Activated effector memory CD4-positive, alpha-beta T cell treated with Interleukin-2 at 50 U/mL for 16 hours (primary cell): Measurements from ENCODE around the gene CALML3.

Source experiments
- DNase-seq: peaks from one replicate; pipeline ENCODE4 v3.0.0-alpha.2; 2020

Gene CALML3

DNA sequence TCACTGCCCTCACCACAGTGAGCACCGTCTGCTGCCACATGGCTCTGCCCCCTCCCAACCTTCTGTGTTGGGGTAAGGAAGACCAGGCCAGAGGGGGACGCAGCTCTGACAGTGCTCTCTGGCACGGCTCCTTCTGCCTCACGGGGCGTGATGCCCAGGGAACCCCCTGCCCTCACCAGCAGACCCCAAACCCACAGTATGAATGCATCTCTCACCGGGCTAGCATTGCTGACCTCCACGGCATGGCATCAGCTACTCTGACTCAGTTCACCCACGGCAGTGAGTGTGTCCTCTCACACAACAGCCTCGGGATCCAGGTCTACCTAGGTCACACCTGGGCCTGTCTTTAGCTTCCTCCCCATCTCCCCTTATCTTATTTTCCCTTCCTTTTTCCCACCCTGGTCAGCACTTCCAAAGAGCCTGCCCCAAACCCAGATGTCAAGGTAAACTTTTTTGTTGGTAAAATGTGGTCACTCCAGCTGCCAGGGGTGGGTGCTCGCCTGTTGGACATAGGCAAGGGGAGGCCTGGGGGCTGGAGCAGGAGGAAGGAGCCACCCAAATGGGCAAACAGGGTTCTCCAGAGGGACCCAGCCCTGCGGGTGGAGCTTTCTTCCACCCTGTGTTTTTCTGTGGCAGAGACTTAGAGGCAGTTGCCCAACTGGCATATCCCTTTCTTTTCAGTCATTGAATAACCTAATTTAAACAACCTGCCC, 4.4 kb downstream of the CALML3 start:
- DNase-seq = no peak

DNA sequence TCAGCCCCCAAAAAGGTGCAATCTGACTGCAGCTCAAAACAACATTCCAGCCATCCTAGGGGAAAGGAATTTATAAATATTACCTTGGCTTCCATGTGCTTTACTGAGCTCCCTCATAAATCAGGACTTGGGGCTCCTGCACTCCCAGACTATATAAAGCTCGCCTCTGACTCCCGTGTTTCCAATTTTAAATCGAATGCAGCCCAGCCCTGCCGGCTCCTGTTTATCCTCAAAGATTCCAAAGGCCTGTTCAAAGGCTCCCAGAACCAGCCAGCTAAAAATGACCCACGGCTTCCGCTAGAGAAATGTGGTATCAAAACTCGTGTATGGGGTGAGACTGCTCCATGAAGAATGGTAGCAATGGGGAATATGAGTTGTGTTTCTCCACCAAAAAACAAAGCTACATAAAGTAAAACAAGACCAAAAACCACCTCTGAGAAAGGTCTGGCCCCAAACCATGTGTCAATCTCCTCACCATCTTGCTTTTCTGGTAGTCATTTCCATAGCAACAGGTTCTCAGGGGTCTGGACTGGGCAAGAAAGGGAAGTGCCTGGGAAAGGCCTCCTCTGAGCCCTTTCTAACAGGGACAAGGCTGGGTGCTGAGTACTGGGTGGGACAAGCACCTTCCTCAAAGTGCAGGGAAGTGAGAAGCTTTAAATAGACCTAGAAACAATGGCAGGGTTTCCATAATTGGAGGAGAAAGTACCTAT, 5.1 kb downstream of the CALML3 start:
- no peak for DNase-seq

DNA sequence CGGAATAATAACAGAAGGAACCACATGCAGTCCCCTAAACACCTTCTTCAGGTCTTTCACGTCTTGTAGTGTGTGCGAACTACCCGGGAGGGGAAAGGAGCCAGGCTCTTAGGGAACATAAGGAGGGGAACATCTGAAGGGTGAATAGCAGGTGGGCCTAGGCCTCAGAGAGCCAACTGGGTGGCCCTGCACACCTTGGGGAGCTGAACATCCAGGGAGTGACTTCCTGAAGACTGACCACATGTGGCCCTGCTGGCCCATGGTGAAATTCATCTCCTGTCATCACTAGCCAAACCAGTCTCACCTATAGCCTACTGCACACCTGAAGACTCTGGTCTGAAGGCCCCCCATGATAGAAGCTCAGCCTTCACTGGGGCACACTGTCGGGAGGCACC, 5.6 kb downstream of the CALML3 start:
- no peak for DNase-seq

DNA sequence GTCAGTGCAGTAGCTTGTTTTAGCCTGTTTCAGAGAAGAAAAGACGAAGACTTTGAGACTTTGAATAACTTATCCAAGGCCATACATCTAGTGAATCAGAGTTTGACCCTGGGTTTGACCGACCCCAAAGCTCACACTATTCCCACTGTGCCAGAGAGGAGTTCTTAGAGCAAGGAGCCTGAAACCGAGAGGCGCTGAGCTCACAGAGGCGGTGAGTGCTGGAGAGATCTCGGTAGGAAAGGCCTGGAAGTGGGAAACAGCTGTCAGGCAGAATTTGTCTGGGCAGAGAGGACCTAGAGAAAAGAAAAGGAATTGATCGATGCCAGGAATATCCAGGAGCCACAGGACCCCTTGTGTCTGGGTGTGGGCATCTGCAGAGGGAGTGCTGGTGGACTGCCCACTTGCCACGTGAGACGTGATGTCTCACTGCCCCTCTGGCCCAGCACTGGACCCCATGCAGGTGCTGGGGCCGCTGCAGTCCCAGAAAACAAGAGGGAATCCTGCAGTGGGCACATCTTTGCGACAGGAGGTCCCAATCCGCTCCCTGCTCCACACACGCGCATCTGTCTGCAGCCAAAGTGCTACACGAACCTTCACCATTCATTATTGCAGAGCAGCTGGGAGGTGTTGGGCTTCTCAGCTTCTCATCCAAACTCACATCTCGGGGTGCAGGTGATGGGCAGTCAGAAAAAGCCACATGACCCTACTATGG, 6.2 kb downstream of the CALML3 start:
- no peak for DNase-seq

DNA sequence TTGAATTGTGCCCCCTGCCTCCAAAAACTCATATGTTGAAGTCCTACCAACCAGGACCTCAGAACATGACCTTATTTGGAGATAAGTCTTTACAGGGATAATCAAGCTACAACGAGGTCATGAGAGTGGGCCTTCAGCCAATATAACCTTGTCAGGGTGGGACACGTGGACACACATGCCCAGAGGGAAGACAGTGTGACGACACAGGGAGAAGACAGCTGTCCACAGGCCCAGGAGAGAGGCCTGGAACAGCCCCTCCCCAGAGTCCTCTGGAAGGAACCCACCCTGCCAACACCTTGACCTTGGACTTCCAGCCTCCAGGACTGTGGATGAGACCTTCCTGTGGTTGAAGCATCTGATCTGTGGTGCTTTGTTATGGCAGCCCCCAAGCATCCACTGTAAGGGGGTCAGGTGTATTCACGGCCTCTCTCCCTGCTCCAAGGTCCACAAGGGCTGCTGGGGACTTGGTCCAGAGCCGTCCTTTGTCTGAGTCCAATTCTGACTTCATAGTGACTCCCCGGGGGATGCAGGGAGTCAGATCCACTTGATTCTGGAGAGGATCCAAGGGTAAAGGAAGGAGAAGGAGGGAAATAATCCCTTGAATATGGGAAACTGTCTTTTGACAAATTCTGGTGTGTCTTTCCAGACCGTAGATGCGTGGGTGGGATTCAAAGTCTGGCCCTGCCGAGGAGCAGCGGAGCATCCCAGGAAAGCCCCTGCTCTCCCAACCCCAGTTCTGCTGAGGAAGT, 7.0 kb downstream of the CALML3 start:
- DNase-seq = no peak

DNA sequence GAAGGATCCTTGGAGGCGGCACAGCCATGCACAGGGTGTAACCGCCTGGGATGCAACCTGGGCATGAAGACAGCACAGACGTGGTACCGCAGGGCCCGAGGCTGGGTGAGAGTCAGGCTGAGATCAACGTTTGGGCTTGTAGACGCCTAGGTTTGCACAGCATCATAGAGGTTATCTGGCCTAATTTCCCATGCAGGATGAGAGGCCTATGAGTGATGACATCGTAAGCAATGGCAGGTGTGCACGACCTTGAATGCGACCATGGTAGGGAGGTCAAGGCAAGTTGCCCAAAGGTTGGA, 7.5 kb downstream of the CALML3 start:
- no peak for DNase-seq

DNA sequence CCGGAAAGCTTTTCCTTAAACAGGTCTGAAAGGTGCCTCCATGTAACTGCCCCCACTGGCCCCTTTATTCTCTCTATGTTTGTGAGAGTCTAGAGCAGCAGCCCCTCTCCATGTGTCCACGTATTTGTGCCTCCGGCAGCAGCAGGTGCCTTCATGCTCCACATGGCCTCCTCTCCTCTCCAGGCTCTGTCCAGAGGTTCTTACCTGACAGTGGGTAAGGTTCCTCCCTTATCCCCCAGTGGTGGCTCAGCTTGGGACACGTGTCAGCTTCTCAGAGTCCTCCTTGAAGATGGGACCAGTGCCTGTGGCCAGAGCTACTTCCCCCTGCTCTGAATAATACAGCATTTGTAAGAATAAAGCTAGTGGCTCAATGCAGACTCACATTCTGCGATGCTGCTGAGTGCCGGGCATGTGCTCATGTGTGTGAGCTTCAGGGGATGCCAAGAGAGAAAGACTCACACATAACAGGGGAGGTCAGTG, 7.9 kb downstream of the CALML3 start:
- no peak for DNase-seq

DNA sequence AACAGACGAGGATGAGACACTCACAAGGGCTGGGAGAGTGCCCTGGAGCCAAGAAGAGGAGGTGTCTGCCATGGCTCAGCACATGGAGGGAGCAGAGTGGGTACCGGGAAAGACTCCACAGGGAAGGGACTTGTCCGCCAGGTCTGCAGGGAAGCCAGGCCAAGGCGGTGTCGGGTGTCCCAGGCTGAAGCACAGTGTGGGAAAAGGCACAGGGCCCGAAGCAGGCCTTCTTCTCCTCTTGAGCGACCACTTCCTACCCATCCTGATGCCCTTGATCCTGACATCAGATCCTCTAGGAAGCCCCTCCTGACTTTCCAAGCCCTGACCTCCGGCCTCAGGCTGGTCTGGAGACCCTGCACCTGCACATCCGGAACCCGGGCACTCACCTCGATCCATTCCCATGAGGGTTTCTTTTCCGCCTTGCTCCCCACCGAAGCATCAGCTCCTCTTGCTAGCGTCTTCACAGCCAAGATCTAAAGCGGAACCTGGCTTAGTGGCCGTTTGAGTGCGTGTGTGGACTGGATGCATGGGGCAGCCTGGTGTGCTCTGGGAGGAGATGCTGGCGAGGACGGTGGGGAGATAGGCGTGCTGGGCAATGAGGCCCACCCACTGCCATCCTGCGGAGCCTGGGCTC, 8.5 kb downstream of the CALML3 start:
- no peak for DNase-seq

DNA sequence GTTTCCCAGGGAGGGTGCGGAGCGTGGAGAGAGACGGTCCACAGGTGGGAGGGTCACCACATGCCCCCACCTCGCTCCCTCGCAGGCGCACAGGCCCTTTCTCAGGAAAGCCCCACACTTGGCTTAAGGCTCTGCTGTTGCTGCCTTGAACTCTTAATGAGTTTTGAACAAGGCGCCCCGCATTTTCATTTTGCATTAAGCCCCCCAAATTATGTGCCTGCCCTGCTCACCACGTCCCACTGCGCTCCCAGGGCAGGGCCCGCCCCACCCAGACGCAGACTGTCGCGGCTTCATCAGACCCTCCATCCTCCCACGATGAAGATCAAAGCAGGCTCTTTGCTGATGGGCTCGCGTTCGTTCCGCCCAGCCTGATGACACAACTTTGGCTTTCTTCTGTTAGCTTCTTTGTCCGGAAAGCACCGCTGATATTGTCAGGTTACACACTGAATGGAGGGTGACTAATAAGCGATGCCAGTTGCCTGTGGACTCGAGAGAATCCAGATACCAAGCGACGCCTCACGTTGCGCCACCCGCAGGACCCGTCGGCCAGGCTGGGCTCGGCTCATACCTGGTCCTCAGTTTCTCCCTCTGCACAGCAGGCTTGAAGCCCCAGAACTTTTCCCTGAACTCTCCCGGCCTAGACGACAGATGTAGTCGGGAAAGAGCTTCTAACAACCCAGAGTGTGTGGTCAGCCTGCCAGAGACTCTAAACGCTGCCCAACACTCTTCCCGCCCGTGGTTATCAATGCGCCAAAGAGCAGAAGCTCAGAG, 9.5 kb downstream of the CALML3 start:
- no peak for DNase-seq

DNA sequence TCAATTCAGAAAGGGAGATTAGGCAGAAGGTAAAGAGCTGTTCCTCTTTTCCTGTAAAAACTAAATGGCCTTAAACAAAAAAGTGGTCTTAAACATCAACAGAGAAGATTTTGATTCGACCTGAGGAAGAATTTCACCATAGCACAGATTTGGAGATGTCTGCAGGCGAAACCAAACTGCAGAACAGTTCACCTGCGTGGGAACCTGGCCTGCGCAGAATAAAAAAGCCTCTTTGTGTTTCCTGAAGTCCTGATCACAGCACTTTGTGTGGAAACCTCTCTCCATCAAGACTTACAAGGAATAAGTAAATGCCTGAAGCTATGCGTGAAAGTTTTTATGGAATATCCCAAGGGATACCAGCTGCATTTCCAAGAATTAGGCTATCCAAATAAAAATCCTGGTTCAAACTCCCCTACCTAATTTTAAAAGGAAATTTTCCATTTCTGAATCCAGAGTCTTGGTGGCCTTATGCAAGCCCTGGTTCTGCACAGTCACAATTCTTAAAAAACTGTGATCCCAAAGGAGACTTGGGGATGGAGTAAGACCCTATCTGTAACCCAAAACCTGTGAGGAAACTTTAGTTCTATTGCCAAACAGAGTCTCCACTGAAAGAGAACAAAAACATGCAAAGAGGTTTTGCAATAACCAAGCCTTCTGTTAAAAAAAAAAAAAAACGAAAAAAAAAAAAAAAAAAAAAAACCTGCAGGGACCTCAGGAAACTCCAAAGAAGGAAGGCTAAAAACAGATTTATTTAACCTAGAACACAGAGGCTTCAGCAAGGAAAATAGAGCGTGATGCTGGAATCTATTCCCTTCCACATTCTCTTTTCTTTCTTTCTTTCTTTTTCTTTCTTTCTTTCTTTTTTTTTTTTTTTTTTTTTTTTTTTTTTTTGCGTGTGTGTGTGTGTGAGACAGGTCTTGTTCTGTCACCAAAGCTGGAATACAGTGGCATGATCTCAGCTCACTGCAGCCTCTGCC, 10.4 kb downstream of the CALML3 start:
- DNase-seq = no peak

DNA sequence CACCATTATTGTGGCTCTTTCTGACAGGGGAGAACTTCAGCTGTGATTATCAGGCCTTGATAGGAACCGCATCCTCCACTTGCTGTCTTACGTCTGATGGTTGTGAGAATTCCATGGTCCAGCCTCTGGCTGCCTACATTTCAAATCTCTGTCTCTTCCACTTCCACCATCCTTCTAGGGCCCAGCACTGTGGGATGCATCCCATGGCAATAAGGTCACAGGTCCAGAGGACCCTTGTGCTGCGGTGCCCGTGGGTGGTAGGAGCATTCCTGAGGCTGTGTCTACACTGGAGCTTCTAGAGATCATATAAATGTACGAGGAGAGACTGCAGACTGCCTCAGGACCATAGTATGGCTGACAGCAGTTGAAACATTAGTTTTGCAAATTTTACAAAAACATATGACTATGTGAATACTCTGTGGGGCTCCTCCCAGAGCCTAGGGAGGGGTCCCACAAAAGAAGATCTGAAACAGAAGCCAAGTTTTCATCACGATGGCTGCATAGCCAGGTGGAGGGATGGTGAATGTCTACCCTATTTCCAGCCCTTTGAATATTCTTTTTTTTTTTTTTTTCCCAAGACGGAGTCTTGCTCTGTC, 11.8 kb downstream of the CALML3 start:
- no peak for DNase-seq

DNA sequence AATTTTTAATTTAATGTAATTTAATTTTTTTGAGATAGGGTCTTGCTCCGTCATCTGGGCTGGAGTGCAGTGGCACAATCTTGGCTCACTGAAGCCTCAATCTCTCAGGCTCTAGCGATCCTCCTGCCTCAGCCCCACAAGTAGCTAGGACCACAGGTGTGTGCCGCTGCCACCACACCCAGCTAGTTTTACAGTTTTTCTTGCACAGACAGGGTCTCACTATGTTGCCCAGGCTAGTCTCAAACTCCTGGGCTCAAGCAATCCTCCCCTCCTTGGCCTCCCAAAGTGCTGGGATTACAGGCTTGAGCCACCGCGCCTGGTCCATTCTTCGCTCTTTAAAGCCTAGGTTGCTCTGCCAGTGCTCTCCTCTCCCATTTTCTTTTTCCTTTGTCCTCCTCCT, 12.9 kb downstream of the CALML3 start:
- DNase-seq = no peak

DNA sequence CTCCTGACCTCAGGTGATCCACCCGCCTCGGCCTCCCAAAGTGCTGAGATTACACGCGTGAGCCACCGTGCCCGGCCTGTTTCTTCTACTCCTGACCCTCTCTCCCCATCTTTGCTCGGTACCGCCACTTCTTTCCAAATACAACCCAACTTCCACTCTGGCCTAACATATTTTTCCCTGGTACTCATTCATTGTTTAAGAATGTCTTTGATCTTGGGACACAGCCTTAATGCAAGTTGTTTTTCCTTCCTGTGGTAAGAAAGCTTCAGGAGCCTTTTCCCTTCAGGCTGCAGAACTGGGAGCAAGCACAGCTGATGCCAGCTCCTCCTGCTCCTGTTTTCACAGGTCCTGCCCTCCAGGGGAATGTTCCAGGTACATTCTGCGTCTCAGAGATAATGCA, 13.7 kb downstream of the CALML3 start:
- no peak for DNase-seq

DNA sequence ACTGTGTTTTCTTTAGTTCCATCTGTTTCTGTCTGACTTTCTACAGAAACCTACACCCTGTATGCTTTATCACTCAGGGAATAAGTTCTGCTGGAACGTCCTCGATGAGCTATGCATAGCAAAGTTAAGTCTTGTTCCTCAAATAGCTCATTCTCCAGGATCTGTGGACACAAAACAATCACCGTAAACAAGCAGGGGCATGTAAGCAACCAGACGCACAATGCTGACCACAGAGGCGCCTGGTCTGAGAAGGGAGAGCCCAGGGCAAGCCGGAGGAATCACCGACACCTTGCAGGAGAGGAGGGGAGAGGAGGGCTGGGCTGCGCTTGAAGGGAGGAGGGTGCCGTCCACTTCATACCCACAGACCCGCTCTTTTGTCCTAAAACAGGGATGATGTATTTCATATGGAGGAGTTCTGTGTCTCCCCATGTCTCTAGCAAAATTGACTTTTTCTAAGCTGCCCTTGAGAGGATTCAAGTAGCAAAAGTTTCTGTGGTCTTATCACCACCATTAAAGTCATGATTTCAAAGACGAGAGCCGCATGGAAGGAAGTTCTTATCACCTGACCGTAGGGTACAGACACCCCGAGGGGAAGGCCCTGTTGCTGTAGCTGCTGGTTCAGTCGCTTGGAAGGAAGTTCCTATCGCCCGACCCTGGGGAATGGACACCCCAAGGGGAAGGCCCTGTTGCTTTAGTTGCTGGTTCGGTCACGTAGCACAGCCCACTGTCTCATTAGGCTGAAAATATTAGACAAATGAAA, 14.3 kb downstream of the CALML3 start:
- no peak for DNase-seq

DNA sequence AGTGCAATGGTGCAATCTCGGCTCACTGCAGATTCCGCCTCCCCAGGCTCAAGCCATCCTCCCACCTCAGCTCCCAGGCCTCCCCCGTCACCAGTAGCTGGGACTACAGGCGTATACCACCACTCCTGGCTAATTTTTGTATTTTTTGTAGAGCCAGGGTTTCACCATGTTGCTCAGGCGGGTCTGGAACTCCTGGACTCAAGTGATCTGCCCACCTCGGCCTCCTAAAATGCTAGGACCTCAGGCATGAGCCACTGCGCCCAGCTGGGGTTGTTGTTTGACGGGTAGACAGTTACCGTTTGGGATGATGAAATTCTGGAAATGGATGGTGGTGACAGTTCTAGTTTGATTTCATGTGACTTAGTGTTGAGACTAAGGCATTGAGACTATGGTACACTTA, 15.3 kb downstream of the CALML3 start:
- no peak for DNase-seq

DNA sequence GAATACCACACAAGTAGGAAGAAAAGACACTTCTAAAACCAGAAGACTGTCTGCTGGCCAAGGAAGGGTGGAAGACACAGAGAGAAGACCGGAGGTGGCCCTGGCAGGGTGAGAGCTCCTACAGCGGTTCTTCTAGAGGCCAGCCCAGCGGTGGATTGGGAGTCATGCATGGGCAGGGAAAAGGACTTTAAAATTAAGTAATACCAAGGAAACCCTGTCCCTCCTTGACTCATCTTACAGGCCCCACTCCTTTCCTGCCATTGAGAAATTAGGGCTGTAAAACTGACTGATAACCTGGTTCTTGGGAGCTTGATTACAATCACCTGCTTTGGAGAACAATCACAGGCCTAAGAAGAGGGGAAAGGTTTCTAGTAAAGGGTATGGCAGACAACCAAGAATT, 16.1 kb downstream of the CALML3 start:
- DNase-seq = no peak

DNA sequence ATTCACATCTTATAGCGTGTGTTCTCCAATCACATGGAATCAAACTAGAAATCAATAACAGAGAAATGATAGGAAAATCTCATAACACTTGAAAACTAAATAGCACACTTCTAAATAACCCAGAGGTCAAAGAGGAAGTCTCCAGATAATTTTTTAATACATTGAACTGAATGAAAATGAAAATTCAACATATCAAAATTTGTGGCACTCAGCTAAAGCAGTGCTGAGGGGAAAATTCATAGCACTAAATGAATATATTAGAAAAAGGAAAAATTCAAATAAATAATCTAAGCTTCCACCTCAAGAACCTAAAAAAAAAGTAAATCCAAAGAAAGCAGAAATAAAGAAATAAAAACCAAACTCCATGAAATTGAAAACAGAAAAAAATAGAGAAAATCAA, 17.3 kb downstream of the CALML3 start:
- no peak for DNase-seq

DNA sequence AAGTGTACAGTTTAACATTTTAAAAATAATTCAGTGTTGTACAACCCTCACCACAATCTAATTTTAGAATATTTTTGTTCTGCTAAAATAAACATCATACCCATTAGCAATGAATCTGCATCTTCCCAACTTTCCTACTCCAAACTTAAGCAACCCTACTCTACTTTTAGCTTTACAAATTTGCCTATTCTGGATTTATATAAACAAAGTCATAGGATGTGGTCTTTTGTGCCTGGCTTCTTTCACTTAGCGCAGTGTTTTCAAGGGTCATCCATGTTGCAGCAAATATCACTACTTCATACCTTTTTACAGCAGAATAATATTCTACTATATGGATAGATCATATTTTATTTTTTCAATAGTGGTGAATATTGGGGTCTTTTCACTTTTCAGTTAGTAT, 18.9 kb downstream of the CALML3 start:
- DNase-seq = no peak

DNA sequence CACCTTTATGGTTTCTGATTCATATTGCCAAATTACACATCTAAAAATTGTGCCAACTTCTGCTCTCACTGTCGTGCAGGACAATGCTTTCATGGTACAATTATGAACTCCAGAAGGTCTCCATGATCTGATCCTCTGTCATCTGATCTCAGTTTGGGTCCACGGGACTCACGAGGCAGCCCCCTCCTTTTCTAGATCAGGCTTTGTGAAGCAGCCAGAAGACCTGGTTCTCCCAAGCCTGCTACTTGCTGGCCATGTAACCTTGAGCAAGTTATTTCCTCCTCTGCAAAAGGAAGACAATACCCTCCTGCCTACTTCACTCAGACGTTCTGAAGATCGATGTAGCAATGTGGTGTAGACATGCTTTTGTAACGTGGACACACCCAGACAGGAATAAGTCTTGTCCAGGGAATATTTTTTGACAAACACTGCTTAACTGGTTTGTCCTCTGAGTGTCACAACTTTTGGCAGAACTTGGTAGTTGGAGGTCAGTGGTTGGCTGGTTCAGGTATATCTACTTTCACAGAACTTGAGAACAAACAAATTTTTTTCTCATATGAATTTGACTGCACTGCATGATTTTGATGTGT, 19.6 kb downstream of the CALML3 start:
- DNase-seq = no peak
